Embryonic facial prominence (tissue), 1 donor: Measurements from ENCODE around the gene ATP6V0A1.
"Not testable (repeated sequence)": the region's sequence is repeated elsewhere in the genome, so short reads cannot be mapped to it uniquely, and the experiment has no call there.

Source experiments
- DNase-seq: peaks from one replicate; pipeline ENCODE4 v3.0.0-alpha.2; 2016; ENCODE audit errors: extremely low spot score

Gene ATP6V0A1

DNA sequence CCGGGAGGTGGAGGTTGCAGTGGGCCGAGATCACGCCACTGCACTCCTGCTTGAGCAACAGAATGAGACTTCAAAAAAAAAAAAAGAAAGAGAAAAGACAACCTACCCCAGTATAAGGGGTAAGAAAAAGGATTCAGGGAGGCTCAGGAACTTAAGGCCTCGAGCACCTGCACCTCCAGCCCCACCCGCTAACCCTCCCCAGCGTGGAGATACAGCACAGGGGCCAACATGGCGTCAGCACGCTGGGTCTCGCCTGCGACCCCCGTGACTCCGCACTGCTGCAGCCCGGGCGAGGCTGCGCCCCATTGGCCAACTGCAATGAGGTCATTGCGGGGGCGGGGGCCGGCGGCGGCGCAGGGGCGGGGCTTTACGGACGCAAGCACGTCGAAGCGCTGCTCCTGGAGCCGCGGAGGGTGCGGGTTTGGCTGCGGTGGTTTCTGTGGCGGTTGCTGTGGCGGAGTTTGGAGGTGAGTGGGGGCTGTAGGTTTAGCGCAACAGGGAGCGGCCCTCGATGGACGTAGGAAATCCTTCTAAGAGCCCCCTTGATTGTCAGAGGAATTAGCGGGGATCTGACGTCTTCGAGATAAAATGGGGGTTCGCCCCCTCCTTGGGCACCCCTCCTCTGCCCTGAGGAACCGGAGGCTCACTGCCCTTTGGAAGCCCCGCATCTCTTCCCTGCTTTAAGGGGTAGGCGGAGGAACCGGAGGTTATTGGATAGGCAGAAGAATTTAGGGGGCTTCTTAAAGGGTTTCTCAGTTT is at the start of gene ATP6V0A1:
Gene ATP6V0A1, plus strand, starts transcription at position 382 of the 759 bp plus-strand sequence. CDS start 2,017 bp downstream, outside the sequence.
- DNase-seq: peak; percentile 70

DNA sequence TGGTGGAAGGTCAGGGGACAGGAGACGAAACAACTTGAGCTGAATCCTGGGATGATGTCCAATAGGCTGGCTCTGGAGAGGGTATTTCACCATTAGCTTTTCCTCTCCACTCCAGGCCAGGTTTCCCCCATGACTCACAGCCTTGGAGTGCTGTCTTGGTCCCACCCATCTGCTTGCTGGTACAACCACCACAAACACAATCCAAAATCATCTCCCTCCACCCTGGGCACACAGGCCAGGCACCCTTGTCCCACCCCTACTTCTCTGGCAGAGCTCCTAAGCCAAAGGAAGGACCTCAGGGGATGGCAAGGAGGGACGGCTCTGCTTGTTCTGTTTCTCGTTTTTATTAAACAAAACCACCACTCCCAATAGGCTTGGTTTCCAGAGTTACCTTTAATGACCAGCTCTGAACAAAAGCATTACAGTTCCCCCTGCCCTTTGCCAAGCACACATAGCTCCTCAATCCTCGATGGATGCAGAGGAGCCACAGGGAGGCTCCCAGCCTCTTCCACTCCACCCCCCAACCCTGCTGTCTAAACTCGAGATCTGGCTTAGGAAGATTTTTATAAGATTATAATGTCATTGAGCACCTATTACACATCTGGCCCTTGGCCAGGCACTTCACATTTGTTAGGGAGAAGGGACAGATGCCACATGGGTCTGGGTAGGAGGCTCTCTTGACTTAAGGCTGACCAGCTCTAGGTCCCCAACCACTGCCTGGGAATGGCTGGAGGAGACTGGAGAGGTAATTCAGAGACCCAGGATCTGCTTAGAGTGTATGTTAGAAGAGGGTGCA is 49.0 kb upstream of the ATP6V0A1 start:
- DNase-seq: no peak

DNA sequence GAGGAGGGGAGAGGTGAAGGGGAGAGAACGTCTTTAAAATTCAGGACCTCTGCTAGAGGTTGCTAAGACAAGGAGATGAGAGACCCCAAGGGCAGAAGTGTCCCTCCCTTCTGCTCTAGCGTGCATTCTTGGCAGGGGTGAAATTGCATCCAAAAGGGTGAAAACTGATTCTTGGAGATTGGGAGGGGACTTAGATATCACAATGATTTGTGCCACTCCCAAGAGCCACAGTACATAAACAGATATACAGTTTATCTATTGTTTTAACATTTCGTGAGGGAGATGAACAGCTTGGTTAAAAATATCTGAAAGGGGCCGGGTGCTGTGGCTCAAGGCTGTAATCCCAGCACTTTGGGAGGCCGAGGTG is 48.4 kb upstream of the ATP6V0A1 start:
- DNase-seq: no peak

DNA sequence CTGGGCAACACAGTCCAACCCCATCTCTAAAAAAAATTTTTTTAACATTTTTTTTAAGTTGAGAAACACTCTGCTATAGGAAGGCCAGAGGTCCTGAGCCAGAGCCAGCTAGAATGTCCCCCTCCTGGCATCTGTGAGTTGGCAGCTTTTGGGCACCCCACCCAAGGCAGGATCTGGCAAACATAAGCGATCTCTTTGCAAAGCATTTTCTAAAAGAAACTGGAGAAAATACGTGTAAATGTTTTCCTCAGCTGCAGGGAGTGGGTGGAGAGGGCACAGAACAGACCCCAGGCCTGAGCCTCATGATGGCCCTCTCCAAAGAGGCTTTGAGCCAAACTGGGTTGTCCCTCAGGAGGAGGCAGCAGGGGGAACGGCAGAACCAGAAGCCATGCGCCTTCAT is 47.3 kb upstream of the ATP6V0A1 start:
- no peak for DNase-seq

DNA sequence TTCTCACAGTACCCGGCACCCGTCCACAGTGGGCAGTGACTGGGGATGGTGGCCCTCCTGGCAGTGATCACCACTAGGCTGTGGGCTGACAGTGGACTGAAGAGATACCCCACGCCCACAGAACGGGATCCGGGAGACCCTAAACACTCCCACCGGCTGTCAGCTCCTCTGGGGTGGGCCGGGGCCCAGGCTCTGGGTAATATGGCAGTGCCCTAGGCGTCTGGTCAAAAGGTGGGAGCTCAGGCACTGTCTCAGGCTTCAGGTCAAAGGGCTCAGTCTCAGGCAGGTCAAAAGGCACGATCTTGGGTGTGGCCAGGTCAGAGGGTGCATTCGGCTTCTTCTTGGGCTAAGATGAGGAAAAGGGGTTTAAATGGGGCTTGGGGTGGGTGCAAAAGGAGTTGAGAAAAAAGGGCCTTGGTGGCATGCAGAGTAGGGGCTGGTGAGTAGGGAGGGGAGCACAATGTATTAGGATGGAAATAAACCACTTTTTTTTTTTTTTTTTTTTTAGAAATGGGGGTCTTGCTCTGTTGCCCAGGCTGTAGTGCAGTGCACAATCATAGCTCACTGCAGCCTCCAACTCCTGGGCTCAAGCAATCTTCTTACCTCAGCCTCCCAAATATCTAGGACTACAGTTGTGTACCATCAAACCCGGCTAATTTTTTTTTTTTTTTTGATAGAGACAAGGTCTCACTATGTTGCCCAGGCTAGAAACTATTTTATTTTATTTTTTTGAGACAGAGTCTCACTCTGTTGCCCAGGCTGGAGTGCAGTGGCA is 46.6 kb upstream of the ATP6V0A1 start:
- no peak for DNase-seq

DNA sequence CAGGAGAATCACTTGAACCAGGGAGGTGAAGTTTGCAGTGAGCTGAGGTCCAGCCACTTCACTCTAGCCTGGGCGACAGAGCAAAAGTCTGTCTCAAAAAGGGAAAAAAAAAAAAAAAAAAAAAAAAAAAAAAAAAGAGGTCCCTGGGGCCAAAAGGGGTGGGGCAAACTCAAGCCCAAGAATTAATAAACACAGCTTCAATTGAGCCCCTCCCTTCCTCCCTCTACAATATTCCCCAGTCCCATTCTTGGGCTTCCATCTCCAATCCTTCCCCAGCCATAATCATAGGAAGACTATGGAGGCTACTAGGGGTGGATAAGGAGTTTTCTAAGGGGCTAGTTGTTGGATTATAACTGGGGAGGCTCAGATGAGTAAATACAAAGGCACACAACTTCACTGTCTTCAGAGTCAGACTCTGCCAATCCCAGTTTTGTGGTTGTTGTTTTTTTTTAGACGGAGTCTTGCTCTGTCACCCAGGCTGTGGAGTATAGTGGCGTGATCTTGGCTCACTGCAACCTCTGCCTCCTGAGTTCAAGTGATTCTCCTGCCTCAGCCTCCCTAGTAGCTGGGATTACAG is 45.1 kb upstream of the ATP6V0A1 start:
- no peak for DNase-seq

DNA sequence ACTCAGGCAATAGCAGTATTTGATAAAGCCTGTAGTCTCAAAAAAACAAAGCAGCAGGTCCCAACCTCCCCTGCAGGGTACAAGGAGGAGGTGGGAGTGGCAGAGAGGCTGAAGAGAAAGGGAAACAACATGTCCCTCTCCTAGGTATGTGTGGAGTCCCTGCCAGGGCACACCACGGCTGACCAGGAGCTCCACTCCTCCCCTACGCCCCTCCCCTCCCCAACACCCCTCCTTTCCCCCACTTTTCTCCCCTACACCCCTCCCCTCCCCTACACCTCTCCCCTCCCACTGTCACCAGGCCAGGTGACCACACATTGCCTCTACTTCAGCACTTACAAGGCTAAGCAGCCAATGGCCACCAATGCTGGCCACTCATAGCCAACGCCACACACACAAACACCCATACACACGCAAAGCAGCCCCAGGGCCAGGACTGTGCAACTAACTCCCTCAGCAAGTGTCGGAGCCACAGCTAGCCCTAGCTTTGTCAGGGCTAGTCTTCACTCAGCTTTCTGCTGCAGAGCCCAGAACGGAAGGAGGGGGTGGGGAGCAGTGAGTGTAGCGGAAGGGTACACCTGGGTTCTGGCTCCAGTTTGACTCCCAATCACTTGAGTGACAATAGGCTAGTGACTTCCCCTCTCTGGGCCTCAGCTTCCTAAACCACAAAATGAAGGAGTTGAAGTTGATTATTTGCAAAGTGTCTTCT is 43.8 kb upstream of the ATP6V0A1 start:
- no peak for DNase-seq

DNA sequence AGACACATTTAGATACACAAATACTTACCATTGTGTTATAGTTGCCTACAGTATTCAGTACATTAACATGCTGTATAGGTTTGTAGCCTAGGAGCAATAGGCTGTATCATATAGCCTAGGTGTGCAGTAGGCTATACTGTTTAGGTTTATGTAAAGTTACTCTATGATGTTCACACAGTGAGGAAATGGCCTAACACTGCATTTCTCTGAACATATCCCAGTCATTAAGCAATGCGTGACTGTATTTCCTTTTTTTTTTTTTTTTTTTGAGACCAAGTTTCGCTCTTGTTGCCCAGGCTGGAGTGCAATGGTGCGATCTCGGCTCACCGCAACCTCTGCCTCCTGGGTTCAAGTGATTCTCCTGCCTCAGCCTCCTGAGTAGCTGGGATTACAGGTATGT is 40.7 kb upstream of the ATP6V0A1 start:
- not testable (repeated sequence) for DNase-seq

DNA sequence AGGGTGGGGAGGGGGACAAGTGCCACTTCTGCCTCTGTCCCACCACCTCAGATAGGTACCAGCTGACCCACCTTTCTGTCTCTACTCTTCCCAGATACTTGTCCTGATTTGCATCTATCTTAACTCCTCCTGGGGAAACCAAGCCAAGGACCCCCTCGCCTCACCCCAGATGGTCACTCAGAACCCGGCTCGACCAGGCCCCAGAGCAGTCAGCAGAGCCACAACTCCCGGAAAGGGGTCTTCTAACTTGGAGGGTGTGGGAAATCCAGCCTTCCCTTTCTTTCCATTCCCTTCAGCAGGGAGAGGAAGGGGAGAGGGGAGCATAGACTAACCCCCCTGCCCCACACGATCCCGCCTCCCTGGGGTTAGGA is 37.6 kb upstream of the ATP6V0A1 start:
- no peak for DNase-seq

DNA sequence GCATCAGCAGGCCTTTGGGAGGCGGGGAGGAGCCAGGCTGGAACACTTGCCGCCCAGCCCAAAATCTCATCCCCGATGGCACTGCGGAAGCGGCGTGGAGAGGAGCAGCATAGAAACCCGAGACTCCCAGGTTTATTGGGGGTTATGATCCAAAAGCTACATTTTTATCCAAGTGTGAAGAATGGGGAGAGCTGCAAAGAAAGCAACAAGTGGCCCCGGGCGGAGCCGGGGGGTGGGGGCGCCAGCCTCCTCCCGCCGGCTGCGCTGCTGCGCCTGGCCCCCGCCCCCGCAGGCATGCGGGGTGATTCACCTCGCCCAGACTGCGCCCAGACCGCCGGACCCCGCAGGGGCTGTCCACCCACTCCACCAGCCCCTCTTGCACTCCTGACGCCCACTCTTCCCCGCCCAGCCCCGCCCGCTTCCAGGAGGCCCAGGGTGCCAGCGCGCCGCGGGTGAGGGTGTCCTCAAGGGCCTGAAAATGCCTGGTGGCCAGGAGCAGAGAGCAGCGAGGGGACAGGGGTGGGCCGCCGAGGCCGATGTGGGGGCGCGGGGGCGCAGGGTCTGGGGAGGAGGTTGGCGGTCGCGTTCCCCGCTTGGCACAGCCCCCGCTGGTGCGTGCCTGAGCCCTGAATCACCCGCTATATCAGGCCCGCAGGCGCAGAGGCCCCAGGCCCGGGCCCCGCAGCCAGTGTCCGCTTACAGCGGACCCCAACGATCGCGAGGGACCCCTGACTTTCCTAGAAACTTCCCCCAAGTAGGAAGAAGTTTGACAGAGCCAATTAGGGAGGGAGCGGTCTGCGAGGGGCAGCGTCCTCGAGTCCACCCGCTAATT is 37.0 kb upstream of the ATP6V0A1 start:
- no peak for DNase-seq

DNA sequence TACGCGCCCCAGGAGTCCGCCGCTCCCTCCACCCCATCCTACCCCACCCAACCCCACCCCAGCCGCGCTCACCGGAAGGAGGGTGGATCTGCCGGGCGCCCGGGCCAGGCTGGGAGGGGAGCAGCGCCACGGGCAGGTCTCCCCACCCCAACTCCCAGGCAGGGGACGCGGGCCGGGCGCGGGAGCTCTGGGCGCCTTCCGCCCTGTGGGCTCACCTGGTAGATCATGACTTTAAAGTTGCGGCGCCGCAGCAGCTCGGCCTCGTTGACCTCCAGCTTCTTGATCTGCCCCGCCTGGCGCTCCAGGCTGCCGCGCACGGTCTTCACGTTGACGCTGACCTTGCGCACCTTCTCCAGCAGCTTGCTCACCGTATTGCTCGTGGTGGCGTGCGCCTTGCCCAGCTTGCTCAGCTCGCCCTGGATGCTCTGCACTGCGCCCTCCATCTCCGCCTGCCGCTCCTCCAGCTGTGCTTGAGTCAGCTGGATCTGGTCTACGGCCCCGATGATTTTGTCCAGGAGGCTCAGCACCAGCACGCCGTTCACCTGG is 36.2 kb upstream of the ATP6V0A1 start:
- DNase-seq: no peak

DNA sequence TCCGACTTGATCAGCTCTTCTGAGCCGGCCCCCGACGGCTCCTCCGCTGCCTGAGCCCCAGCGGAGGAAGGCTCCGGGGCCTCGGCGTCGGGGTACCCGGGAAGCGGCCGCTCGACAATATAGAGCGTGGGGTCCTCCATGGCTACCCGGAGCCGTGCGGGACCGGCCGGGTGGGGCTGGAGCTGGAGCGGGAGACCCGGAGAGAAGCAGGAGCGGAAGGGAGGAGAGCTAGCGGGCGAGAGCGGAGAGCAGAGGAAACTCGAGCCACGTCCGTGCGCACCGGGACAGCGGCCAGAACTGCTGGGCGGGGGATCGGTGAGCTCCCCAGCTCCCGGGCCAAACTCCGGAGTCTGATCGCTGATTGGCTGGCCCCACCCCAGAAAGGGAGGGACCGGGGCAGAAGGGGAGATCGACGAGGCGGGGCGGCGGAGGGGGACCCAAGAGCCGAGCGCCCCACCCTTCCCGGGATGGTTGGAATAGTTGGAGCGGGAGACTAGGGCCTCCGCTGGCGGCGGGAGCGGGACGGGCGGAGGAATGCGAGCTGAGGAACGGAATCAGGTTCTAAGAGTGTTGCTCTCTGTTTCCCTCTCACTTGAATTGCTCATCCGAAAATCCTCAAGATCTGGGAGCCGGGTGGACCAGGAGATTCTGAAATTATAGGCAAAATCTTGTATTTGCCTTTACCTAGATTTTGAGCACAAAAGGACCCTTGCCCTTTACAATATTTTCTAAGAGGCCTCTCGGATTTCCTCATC is 35.5 kb upstream of the ATP6V0A1 start, which contains the start of gene CAVIN1:
Gene CAVIN1, minus strand, starts transcription at position 299 of the 755 bp plus-strand sequence. Its CDS starts 159 bp downstream, at position 140.
- peak; percentile 93 for DNase-seq

DNA sequence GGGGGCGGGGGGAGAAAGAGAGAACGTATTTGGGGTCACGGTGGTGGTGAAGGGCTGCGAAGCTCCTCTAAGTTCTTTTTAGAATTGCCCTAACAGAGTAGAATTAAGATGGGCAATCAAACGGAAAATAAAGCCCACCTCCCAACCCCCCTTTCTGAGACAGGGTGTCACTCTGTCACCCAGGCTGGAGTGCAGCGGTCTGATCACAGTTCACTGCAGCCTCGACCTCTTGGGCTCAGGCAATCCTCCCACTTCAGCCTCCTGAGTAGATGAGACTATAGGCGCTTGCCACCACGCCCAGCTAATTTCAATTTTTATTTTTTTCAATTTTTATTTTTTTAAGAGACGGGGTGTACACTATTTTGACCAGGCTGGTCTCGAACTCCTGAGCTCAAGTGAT is 34.9 kb upstream of the ATP6V0A1 start:
- no peak for DNase-seq

DNA sequence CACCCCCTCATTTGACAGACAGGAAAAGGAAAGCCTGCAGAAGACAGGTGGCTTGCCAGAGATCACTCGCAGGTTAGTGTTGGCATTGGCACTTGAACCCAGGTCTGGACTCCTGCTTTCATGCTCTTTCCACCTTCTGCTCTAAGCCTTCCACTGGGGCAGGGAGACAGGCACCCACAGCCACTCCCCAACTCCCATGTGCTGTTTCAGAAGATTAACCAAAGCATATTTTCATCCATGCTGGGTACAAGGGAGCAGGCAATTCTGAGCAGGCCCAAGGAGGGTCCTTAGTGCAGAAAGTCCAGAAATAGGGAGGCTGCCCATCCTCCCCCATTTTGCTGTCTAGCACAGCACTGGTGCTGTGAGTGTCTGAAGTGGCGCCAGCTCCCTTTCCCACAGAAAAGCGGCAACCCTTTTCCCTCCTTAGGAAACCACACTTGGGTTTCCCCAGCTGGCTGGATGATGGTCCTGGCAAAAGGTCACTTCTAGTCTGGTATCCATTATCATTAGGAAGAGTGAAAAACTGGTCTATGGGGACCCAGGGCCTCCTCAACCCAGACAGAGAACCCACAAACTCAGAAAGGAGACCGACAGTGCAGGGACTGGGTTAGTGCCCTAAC is 33.6 kb upstream of the ATP6V0A1 start:
- no peak for DNase-seq

DNA sequence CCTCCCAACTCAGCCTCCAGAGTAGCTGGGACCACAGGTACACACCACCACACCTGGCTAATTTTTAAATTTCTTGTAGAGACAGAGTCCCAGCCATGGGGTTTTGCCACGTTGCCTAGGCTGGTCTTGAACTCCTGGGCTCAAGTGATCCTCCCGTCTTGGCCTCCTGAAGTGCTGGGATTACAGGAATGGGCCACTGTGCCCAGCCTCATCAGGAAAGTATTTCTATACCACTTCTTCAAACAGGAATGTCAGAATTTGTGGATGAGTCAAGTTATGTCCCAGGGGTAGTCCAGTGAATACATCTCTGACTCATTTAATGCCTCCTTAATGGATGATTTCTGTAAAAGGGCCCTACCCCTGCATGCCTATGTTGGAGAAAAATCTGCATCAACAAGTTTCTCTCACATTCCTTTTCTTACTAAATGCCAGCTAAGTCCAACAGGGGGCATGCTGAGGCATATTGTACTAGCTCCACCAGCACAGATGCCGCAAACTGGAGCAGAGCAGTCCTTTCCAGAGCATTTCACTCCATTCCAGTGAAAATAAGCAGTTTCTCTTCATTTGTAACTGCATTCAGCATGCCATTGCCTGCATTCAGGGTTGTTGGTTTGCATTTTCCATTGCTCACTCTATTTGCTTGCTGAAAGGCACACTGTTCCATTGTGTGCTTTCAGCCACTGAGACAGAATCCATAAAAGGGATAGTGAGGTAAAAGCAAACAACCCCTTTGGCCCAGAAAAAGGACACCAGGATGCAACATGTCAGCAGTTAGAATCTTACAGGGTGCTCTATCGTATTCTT is 30.3 kb upstream of the ATP6V0A1 start:
- DNase-seq: no peak

DNA sequence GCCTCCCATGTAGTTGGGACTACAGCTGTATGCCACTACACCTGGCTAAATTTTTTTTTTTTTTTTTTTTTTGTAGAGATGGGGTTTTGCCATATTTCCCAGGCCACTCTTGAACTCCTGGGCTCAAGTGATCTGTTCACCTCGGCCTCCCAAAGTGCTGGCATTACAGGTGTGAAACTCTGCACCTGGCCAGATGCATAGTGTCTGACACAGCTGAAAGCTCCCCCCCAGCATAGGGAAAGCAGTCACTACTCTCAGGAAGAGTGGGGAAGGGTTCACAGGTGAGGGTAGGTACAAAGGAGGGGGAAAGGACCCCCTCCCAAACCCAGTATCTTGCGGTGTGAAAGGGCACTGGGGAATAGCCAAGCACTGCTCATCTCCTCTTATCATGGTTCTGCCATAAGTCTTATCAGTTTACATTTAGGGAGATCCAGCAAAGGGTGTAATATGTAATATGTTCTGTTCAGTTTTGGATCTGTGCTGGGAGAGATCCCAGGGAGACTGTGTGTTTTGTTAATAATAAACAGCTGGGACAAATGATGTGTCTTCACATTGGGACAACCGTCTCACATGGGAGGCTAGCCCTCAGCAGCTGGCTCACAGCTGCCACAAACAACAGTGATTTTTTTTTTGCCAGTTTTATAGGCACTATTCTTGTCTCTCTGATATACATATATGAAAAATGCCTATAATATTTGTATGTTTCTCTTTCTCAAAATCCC is 28.8 kb upstream of the ATP6V0A1 start:
- DNase-seq: no peak

DNA sequence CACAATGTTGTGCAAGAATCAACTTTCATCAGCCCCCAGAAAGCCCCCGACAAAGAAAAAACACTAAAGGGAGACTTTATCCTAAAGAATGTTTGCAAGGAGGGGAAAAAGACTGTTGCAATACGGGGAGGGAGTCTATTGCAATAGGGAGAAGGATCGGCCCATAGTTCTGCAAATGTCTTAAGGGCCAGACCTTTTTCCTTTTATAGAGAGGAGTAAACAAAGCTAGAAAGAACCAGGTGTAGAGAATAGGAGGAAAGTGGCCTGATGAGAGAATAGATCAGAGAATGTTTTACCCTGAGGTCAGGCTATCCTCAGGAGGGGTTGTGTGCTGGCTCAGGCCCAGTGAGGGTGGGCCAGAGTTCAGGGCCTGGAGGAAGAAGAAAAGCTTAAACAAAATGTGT is 26.9 kb upstream of the ATP6V0A1 start:
- no peak for DNase-seq
